GM13977 (cell line): Measurements from ENCODE around the gene WNT5A.

Experiments
- DNase-seq: peaks from one replicate; pipeline ENCODE4 v3.0.0; 2012; ENCODE audit warnings: low spot score
- CTCF ChIP-seq: IDR thresholded peaks from 2 replicates; pipeline ENCODE4 v1.5.1; 2012; ENCODE audit warnings: mild to moderate bottlenecking, control low read depth; ENCODE audit not compliant: insufficient read depth; ENCODE audit errors: extremely low read depth, missing control alignments
- in situ Hi-C: fragments of 300-500 bp; cut with MboI; formaldehyde crosslinking; loops from one replicate; pipeline ENCODE4 v1.12.0; 2022; ENCODE audit warnings: low sequenced_read_pairs, low pct_unique_long_range_greater_than_20kb, mixed read lengths, inconsistent platforms; ENCODE audit not compliant: unreplicated experiment

Gene WNT5A

GRCh38 chr3:55476515-55476914, 10.6 kb downstream of the WNT5A start:
- no peak for TF ChIP-seq CTCF
- no peak for DNase-seq
- in situ Hi-C loops, result no loop called here

GRCh38 chr3:55474213-55474632, 12.9 kb downstream of the WNT5A start:
- TF ChIP-seq CTCF, result no peak
- DNase-seq, result no peak
- in situ Hi-C loops, result no loop called here

DNA sequence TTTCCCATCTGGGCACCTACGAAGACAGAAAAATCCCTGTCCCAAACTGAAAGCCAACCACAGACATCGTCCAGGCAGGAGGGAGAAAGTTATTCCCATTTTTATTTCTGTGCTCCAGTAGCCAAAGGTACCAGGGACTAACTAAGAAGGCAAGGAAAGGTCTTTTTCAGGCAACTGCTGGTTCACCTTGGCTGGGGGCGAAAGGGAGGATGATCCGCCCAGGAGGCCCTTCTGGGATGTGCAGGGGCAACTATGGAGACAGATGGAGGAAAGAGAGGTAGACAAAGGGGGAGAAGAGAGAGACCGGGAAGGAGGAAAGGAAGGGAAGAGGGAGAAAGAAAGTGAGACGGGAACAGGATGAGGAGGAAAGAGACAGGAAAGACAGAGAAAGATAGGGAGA, 13.3 kb downstream of the WNT5A start:
- DNase-seq, result no peak
- no peak for TF ChIP-seq CTCF
- in situ Hi-C loops, result no loop called here

GRCh38 chr3:55471522-55472280, 15.4 kb downstream of the WNT5A start:
- in situ Hi-C loops, result no loop called here
- TF ChIP-seq CTCF, result no peak
- DNase-seq, result no peak

- TF ChIP-seq CTCF, result no peak
- in situ Hi-C loops, result no loop called here
Observed at GRCh38 chr3:55471084-55471483, 16.0 kb downstream of the WNT5A start.

DNA sequence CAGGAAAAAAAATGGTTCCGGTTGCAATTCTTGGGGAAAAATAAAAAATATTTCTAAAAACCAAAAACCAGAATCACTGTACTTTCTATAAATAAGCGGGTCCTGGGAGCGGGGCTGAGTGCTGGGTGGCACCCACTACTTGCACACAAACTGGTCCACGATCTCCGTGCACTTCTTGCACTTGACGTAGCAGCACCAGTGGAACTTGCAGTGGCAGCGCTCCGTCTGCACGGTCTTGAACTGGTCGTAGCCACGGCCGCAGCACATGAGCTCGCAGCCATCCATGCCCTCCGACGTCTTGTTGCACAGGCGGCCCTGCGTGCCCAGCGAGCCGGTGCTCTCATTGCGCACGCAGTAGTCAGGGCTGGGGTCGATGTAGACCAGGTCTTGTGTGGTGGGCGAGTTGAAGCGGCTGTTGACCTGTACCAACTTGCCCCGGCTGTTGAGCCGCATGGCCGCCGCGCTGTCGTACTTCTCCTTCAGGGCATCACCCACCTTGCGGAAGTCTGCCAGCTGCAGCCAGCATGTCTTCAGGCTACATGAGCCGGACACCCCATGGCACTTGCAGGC, 17.1 kb downstream of the WNT5A start:
- no peak for TF ChIP-seq CTCF
- DNase-seq, result no peak
- in situ Hi-C loops, result no loop called here

More at GRCh38 chr3:55471084-55471483, 16.0 kb downstream of the WNT5A start:
- no peak for DNase-seq
